Activated CD4-positive, alpha-beta T cell treated with anti-CD3 and anti-CD28 coated beads, Interleukin-2, amount 50 U/mL, for 24 hours (primary cell): Measurements from ENCODE around the gene FRMD3.

Source experiments
- DNase-seq, 2 donors: peaks; one replicate each; pipeline ENCODE4 v3.0.0-alpha.2; 2020; ENCODE audit warnings: low read depth in 1 of 2, low spot score in 1 of 2

Gene FRMD3

GRCh38 chr9:83474631-83475030 is 63.6 kb downstream of the FRMD3 start:
- no peak for DNase-seq

GRCh38 chr9:83473488-83473971 is 64.7 kb downstream of the FRMD3 start:
- DNase-seq = no peak

DNA sequence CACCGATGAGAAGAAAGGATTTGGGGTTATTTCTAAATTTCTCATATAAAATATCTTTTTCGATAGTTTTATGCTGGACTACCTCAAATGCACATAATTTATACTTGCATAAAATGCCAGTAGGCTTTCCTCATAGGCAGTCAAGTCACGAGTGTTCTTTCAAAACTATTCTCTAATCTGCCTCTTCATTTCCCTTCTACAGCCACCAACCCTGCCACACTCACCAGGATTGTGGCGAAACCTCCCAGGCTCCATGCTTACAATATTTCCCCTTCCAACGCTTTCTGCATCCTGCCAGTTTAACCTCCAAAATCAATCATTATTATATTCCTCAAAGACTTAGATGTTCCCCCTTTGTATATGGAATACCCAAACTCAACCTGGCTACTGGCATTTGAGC is 65.4 kb downstream of the FRMD3 start:
- DNase-seq = no peak

- no peak for DNase-seq
Observed at GRCh38 chr9:83472221-83472665, 66.0 kb downstream of the FRMD3 start.

GRCh38 chr9:83471241-83471640 is 67.0 kb downstream of the FRMD3 start:
- no peak for DNase-seq

- no peak for DNase-seq
Observed at GRCh38 chr9:83469722-83470121, 68.5 kb downstream of the FRMD3 start.

DNA sequence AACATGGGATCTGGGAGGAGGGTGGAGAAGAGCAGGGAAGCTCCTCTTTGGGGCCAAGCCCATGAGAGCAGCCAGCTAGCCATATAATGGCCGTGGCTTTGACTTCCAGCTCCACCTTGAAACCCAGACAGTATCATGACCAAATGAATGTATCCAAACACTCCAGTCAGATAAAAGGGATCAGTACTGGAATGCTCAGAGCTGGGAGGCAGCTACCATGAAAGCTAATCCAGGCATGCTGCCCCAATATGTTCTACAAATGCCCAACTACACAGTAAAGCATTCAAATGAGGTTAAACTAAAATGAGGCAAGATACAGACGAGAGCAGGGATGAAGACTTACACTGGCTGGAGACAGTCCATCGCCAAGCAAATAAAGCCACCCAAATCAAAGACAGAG is 69.4 kb downstream of the FRMD3 start:
- no peak for DNase-seq

DNA sequence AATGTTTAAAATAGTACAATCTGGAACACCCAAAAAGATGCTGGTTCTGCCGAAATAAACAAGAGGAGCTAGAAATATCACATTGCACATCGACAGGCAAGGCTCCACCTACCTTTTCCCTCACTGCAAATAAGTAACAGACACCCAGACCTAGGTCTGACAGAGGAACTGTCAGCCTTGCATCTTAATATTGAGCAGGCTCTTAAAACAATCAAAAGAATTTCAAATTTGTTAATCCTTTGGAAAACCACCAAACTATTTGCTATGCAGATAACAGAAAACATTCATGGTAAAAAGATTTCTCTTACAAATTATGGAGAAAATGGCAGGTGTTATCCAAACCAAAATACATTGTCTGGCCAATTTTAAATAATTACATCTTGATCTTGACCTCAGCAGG is 71.3 kb downstream of the FRMD3 start:
- DNase-seq = no peak

DNA sequence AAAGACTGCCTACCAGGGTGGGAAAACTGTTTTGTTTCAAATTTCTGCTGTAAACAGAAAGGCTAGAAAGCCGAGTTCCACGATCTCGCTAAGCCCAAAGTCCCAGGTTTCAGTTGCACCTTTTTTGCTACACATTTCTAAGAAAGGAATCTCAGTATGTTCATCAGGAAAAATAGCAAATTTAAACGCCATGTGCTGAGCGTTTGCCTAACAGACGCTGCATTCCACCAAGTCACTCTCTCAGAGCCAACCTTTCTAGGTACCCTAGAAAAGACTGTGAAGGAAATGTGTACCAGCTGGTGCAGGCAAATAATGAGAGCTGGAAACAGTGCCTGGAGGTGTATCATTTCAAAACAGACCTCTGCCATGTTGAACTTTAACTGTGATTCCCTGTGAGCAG is 71.8 kb downstream of the FRMD3 start:
- DNase-seq = no peak

GRCh38 chr9:83459830-83460229 is 78.4 kb downstream of the FRMD3 start:
- no peak for DNase-seq

- DNase-seq = no peak
Observed at GRCh38 chr9:83458530-83458929, 79.7 kb downstream of the FRMD3 start.

DNA sequence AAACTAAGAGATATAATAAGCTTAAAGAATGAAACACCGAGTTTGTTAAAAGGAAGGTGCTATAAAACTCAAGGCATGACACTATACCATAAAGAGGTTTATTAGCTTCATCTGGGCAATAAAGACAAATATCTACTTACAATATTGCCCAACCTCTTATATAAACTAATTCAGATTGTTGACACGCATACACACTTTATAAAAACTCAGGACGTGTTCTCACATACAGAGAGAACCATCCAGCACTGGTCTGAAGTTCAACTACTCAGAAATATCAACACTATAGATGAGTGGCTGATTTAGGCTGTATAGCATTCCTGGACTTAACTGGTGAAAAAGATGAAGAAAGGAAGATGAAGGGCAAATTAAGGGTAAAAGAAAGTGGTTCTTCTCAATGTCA is 81.2 kb downstream of the FRMD3 start:
- no peak for DNase-seq

DNA sequence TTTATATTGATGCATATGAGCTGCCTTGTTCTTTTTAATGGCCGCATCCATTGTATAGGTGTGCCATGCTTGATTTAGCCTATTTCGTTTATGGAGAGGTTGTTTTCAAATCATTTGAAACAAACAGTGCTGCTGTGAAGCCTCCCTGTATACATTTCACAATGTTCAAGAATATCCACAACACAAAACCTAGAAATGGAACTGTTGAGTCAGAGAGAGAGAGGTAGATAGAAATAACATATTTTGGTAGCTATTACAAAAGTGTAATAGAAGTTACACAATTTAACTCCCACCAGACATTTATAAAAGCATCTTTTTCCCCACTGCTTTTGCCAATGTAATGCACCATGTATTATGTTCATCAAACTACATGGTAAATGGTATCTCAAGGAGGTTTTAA is 82.0 kb downstream of the FRMD3 start:
- DNase-seq = no peak

GRCh38 chr9:83454076-83454475 is 84.1 kb downstream of the FRMD3 start:
- DNase-seq = no peak

DNA sequence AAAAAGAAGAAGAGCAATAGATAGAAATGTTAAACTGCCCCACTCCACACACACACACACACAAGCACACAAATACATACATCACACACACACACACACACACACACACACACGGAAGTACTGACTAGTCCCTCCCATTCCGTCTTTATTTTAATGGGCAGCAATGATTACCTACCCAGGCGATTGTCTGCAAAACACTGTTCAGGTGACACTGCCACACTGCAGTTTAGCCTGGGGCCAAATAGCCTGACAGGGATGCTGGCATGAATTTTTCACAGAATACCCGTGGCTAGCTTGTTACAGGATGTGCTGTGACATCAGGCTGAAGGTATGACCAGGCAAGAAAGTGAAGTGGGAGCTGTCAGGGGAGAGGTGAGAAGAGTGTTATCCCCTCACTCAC is 86.9 kb downstream of the FRMD3 start:
- DNase-seq = no peak

- DNase-seq = no peak
Observed at GRCh38 chr9:83449983-83450382, 88.2 kb downstream of the FRMD3 start.

- DNase-seq = no peak
Observed at GRCh38 chr9:83449166-83449565, 89.0 kb downstream of the FRMD3 start.

DNA sequence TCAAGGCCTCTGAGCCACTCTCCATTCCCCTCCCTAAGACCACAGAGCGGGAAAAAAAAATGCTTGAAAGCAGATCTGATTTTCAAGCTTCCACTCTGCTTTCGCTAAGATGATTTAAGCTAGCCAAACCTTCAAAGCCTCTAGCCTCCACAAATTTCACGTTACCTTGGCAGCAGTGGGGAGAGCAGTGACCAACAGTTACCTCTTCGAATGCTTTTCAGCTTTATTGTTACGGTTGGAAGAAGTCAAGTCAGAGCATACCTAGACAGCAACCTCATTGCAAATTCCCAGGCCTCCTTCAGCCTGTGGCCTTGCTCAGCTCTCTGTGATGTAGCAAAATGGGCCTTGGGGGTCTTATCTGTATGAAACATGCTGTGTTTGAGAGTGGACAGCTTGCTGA is 89.6 kb downstream of the FRMD3 start:
- no peak for DNase-seq

- DNase-seq = no peak
Observed at GRCh38 chr9:83447351-83447750, 90.8 kb downstream of the FRMD3 start.

- DNase-seq = no peak
Observed at GRCh38 chr9:83445703-83446265, 92.4 kb downstream of the FRMD3 start.

DNA sequence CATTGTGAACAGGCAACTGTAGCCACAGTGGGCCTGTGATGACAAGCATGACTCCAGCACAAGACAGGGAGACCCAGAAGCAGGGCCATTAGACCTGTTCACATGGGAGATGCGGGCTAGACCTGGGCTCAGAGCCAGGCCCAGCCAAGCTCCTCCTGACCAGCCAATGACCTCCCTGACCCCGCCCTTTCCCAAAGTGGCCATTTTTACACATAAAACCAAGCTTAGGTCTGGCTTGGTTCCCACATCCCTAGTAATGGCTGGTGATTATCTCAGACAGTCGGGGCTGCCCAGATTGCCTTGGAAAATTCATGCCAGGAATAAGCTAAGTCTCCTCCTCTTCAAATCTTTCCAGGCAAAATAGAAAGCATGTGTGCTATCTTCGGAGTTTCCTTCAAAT is 94.1 kb downstream of the FRMD3 start:
- no peak for DNase-seq

GRCh38 chr9:83441390-83441789 is 96.8 kb downstream of the FRMD3 start:
- no peak for DNase-seq

DNA sequence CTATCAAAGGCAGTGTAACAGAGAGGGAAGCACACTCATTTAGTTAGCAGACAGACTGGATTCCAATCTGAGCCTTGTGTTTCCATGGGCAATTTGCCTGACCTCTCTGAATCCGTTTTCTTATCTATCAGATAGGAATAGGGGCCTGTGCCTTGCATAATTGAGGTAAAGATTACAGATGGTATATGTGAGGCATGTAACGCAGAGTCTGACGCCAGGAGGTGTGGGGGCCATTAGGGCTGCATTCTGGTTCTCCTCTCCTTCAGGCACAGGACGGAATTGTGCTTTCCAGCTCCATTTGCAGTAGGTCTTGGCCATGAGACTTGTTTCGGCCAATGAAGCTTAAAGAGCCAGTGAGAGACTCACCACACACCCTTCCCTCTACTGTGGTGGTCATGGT is 97.6 kb downstream of the FRMD3 start:
- DNase-seq = no peak

DNA sequence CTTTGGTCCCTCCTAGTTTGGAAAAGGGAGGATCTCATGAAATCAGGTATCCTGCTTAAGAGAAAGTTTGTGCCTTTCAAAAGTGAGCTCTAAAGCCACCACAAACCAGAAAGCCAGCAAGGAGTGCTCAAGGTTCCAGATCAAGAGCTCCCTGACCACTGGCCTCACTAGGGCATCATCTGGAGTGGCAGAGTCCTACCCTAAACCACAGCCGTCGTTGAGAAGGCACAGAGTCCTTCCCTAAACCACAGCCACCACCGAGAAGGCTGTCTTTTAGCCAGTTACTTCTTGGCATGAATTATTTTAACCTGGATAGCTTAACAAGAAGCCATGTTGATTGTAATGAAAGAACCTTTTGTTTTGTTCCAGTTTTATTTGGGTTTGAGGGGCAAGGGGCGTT is 102.9 kb downstream of the FRMD3 start:
- no peak for DNase-seq
